K562 (cell line): ENCODE data around the gene CEP95. TPM values are rescaled to one million over a fixed set of nuclear protein-coding genes. Genes with fewer than 3 reads are reported as not detected.

Experiments
- ELF4 ChIP-seq: fragments of 450-650 bp; formaldehyde crosslinking; IDR thresholded peaks from 2 replicates; pipeline ENCODE4 v1.4.0; 2022; ENCODE audit warnings: missing genetic modification characterization
- ETV1 ChIP-seq: fragments of 450-650 bp; conservative IDR thresholded peaks from 2 replicates; pipeline ENCODE4 v1.6.1; 2016; ENCODE audit warnings: missing genetic modification characterization, control low read depth, low read depth, missing compliant biosample characterization
- FOSL1 ChIP-seq: fragments of 200-800 bp; sonication (Bioruptor generic); conservative IDR thresholded peaks from 2 replicates; pipeline ENCODE4 v1.6.1; 2016; ENCODE audit warnings: missing genetic modification characterization, missing compliant biosample characterization
- FOXP4 ChIP-seq: sonication (generic); formaldehyde crosslinking; IDR thresholded peaks from 2 replicates; pipeline ENCODE4 v1.8.0; 2022; ENCODE audit warnings: mild to moderate bottlenecking, missing genetic modification reagents, borderline replicate concordance
- GABPB1 ChIP-seq: sonication (generic); formaldehyde crosslinking; IDR thresholded peaks from 2 replicates; pipeline ENCODE4 v1.8.0; 2022; ENCODE audit warnings: mild to moderate bottlenecking, missing genetic modification reagents
- HOMEZ ChIP-seq: fragments of 250-450 bp; sonication (Bioruptor Pico); IDR thresholded peaks from 2 replicates; pipeline ENCODE4 v1.4.0; 2020; ENCODE audit warnings: mild to moderate bottlenecking, moderate library complexity
- JUN ChIP-seq, 2 experiments: sonication (generic) in 1 of 2; formaldehyde crosslinking in 1 of 2; IDR thresholded peaks; 2 replicates each; pipeline versions ENCODE4 v1.6.1 to v1.8.0; 2012 to 2022; ENCODE audit warnings: borderline replicate concordance in 2 of 2, mild to moderate bottlenecking in 2 of 2, improper control_type of control experiment in 1 of 2, low read depth in 1 of 2, low read length in 1 of 2, missing genetic modification reagents in 1 of 2
- JUND ChIP-seq, 2 experiments: IDR thresholded peaks; 2 replicates in 1 of 2; 3 replicates in 1 of 2; pipeline ENCODE4 v1.6.1; 2011; ENCODE audit warnings: borderline replicate concordance in 2 of 2, low read depth in 2 of 2, low read length in 2 of 2, improper control_type of control experiment in 1 of 2, missing biosample characterization in 1 of 2, missing genetic modification characterization in 1 of 2, missing genetic modification reagents in 1 of 2
- KHSRP ChIP-seq: fragments of 450-650 bp; IDR thresholded peaks from 2 replicates; pipeline ENCODE4 v1.6.1; 2017
- KLF13 ChIP-seq: fragments of 450-650 bp; IDR thresholded peaks from 2 replicates; pipeline ENCODE4 v1.6.1; 2016; ENCODE audit warnings: missing genetic modification characterization, low read depth, mild to moderate bottlenecking, missing compliant biosample characterization, moderate library complexity, borderline replicate concordance
- KLF6 ChIP-seq: fragments of 250-450 bp; sonication (Bioruptor Pico); IDR thresholded peaks from 2 replicates; pipeline ENCODE4 v1.4.0; 2020; ENCODE audit warnings: mild to moderate bottlenecking, moderate library complexity, borderline replicate concordance
- PML ChIP-seq: IDR thresholded peaks from 2 replicates; pipeline ENCODE4 v1.6.1; 2012; ENCODE audit warnings: low read length, inconsistent platforms
- SMAD4 ChIP-seq: fragments of 250-450 bp; sonication (Bioruptor Pico); conservative IDR thresholded peaks from 2 replicates; pipeline ENCODE4 v1.8.0; 2021; ENCODE audit warnings: inconsistent platforms, mild to moderate bottlenecking, moderate library complexity
- SRF ChIP-seq, 2 experiments: fragments of 250-450, 450-650 bp in 1 of 2; sonication (Bioruptor Pico) in 1 of 2; sonication (generic) in 1 of 2; formaldehyde crosslinking; IDR thresholded peaks; 2 replicates each; pipeline versions ENCODE4 v1.5.0 to v1.5.1; 2020 to 2022; ENCODE audit warnings: mild to moderate bottlenecking in 1 of 2, missing genetic modification reagents in 1 of 2
- SRSF3 ChIP-seq: fragments of 200-400 bp; formaldehyde crosslinking; IDR thresholded peaks from 2 replicates; pipeline ENCODE4 v1.6.1; 2016; ENCODE audit warnings: mild to moderate bottlenecking, low read length, moderate library complexity; ENCODE audit not compliant: insufficient read depth
- SRSF9 ChIP-seq: fragments of 200-400 bp; formaldehyde crosslinking; IDR thresholded peaks from 2 replicates; pipeline ENCODE4 v1.6.1; 2017; ENCODE audit warnings: low read depth, low read length, borderline replicate concordance
- STAT5B ChIP-seq: fragments of 250-450 bp; sonication (Bioruptor Pico); IDR thresholded peaks from 2 replicates; pipeline ENCODE4 v1.8.0; 2021; ENCODE audit warnings: mild to moderate bottlenecking, inconsistent platforms
- TEAD2 ChIP-seq: fragments of 450-650 bp; IDR thresholded peaks from 2 replicates; pipeline ENCODE4 v1.6.1; 2016; ENCODE audit warnings: missing genetic modification characterization, control low read depth, missing compliant biosample characterization
- XRCC3 ChIP-seq: fragments of 450-650 bp; IDR thresholded peaks from 2 replicates; pipeline ENCODE4 v1.6.1; 2017; ENCODE audit warnings: mild to moderate bottlenecking, moderate library complexity
- XRCC4 ChIP-seq: IDR thresholded peaks from one replicate; pipeline ENCODE4 v1.6.1; 2011; ENCODE audit not compliant: insufficient read depth, insufficient read length; ENCODE audit errors: extremely low read depth
- ZBTB7A ChIP-seq: IDR thresholded peaks from 2 replicates; pipeline ENCODE4 v1.6.1; 2011; ENCODE audit warnings: low read depth, mild to moderate bottlenecking, low read length, moderate library complexity, borderline replicate concordance; ENCODE audit not compliant: control insufficient read depth
- ZNF140 ChIP-seq: fragments of 250-450 bp; sonication (Bioruptor Pico); IDR thresholded peaks from 2 replicates; pipeline ENCODE4 v1.8.0; 2021; ENCODE audit warnings: moderate library complexity, mild to moderate bottlenecking, inconsistent platforms
- ZNF143 ChIP-seq: sonication (generic); formaldehyde crosslinking; IDR thresholded peaks from 2 replicates; pipeline ENCODE4 v1.9.0; 2022; ENCODE audit warnings: mild to moderate bottlenecking, missing genetic modification reagents
- ZNF561 ChIP-seq: fragments of 450-650 bp; formaldehyde crosslinking; conservative IDR thresholded peaks from 2 replicates; pipeline ENCODE4 v1.4.0; 2020; ENCODE audit warnings: mild to moderate bottlenecking, moderate library complexity
- polyA plus RNA-seq, 8 experiments: library from polyadenylated mRNA; depleted of rRNA in 4 of 8; stranded (reverse) in 5 of 8; unstranded in 3 of 8; fragments of >200 nt; fragmentation: Nextera tagmentation in 2 of 8; fragmentation: Illumina TruSeq in 1 of 8; extraction: Ambion mirVana in 2 of 8; extraction: Trizol in 1 of 8; gene quantifications; 2 replicates each; pipeline versions ENCODE4 v1.2.1 to v1.2.3, GENCODE V29; 2011 to 2014; ENCODE audit warnings: inconsistent platforms in 1 of 8, missing spikeins in 1 of 8
- total RNA-seq, 7 experiments: library from RNA; depleted of rRNA in 6 of 7; stranded (reverse); fragments of >200 nt in 6 of 7; fragmentation: Illumina TruSeq in 2 of 7; extraction: Trizol in 2 of 7; gene quantifications; 2 replicates each; pipeline versions ENCODE4 v1.2.1 to v1.2.3, GENCODE V29; 2011 to 2021; ENCODE audit warnings: low replicate concordance in 1 of 7

CEP95 gene
- total and polyA plus RNA-seq, 9 of the 15 experiments (the other 6 are each of a cell fraction or from before 2014, with no cell fraction given), result 26.7 to 80.7 (median 56.9) TPM

GRCh38 chr17:64496786-64497564 lies 9.8 kb upstream of the CEP95 start, which contains the start of gene POLG2 (continued):
- TF ChIP-seq SRF (CRISPR knock-in tag; IDR thresholded peaks at IDR 0.05) (peak; percentile 27 to 55; a peak in 1 of 4 replicates), JUN (IDR thresholded peaks at IDR 0.05; ENCODE audit: borderline replicate concordance, low read depth, low read length) (no peak), JUN (CRISPR knock-in tag; IDR thresholded peaks at IDR 0.05; ENCODE audit: borderline replicate concordance) (peak; percentile 61; the same call in 1 of the 2 replicates), SRSF9 (no peak), ZNF140 (no peak), ZBTB7A (peak; percentile 63), ETV1 (tag) (peak; percentile 66), KLF6 (CRISPR knock-in tag) (no peak), SMAD4 (peak; percentile 23), SRSF3 (no peak), FOSL1 (tag) (0 out of 2 replicates have a peak, but pooled peaks have one; percentile 10), ELF4 (CRISPR knock-in tag) (no peak; the same call in 1 of the 2 replicates), XRCC3 (no peak), TEAD2 (tag) (no peak), JUND (IDR thresholded peaks at IDR 0.05; ENCODE audit: borderline replicate concordance, low read depth, low read length) (0 out of 2 replicates have a peak, but pooled peaks have one; percentile 30), JUND (tag; IDR thresholded peaks at IDR 0.05; ENCODE audit: borderline replicate concordance, low read depth, low read length) (no peak; the same call in 2 of the 3 replicates), ZNF143 (CRISPR knock-in tag) (peak; percentile 71; the same call in 1 of the 2 replicates), HOMEZ (peak; percentile 51; the same call in 1 of the 2 replicates), GABPB1 (peak; percentile 94), PML (peak; percentile 74), STAT5B (CRISPR knock-in tag) (no peak), KLF13 (tag) (peak; percentile 63; the same call in 1 of the 2 replicates), KHSRP (peak; percentile 75), FOXP4 (0 out of 2 replicates have a peak, but pooled peaks have one; percentile 55), XRCC4 (no peak), ZNF561 (CRISPR knock-in tag) (no peak)
